ENCODE results near the gene TTC9B.

DNA sequence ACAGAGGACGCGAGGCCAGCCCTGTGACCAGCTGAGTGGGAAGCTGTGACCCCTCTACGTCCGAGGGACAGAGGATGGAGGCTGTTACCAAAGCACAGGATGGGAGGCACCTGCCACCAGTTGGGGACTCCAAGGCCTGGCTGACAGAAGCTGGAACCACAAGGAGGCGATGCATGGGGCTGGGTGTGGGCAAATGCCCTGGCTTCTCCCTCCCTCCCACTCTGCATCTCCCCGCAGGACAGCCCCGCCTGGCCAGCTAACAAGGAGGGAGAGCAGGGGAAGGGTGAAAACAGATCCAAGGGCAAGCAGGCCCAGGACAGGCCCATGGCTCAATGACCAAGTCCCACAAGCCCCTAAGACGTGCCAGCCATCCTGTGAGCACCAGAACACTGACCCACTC, 38.3 kb upstream of the TTC9B start:
- TF ChIP-seq CTCF (IDR thresholded peaks at IDR 0.05; ENCODE audit: low read depth, low read length, missing input control) (no peak), EGR1 (IDR thresholded peaks at IDR 0.05; ENCODE audit: low read depth in 2 of 2) (no peak), TAF1 (conservative IDR thresholded peaks at IDR 0.05) (no peak), RAD21 (IDR thresholded peaks at IDR 0.05) (no peak), REST (IDR thresholded peaks at IDR 0.05) (no peak), JUND (IDR thresholded peaks at IDR 0.05) (no peak), FOXA1 (IDR thresholded peaks at IDR 0.05) (no peak), YY1 (IDR thresholded peaks at IDR 0.05) (no peak), ZBTB33 (IDR thresholded peaks at IDR 0.05) (no peak), GABPA (IDR thresholded peaks at IDR 0.05 in 1 of 2, conservative IDR thresholded peaks at IDR 0.05 in 1 of 2) (no peak)
- TF ChIP-seq, protein P1, sequence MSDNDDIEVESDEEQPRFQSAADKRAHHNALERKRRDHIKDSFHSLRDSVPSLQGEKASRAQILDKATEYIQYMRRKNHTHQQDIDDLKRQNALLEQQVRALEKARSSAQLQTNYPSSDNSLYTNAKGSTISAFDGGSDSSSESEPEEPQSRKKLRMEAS (IDR thresholded peaks at IDR 0.05): no peak
- TF ChIP-seq, protein P2, sequence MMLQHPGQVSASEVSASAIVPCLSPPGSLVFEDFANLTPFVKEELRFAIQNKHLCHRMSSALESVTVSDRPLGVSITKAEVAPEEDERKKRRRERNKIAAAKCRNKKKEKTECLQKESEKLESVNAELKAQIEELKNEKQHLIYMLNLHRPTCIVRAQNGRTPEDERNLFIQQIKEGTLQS (IDR thresholded peaks at IDR 0.05): no peak

Measured in liver (tissue), 3 donors.